Ishikawa (cell line): ENCODE measurements around the gene KCNJ6.

Source experiments
- CEBPB ChIP-seq: IDR thresholded peaks from 2 replicates; pipeline ENCODE4 v1.6.1; 2012
- CREB1 ChIP-seq: IDR thresholded peaks from 2 replicates; pipeline ENCODE4 v1.6.1; 2012; ENCODE audit warnings: low read depth
- EGR1 ChIP-seq: IDR thresholded peaks from 2 replicates; pipeline ENCODE4 v1.6.1; 2012
- EP300 ChIP-seq: IDR thresholded peaks from 2 replicates; pipeline ENCODE4 v1.6.1; 2012; ENCODE audit warnings: borderline replicate concordance
- FOXM1 ChIP-seq: IDR thresholded peaks from 2 replicates; pipeline ENCODE4 v1.6.1; 2012; ENCODE audit warnings: low read depth, borderline replicate concordance
- NFIC ChIP-seq: IDR thresholded peaks from 2 replicates; pipeline ENCODE4 v1.6.1; 2012
- RAD21 ChIP-seq: IDR thresholded peaks from 2 replicates; pipeline ENCODE4 v1.6.1; 2012; ENCODE audit warnings: low read depth
- REST ChIP-seq: IDR thresholded peaks from 2 replicates; pipeline ENCODE4 v1.6.1; 2012; ENCODE audit warnings: low read depth, mild to moderate bottlenecking
- TAF1 ChIP-seq: IDR thresholded peaks from 2 replicates; pipeline ENCODE4 v1.6.1; 2012; ENCODE audit warnings: low read depth, mild to moderate bottlenecking
- TCF12 ChIP-seq: IDR thresholded peaks from 2 replicates; pipeline ENCODE4 v1.6.1; 2012; ENCODE audit warnings: low read depth
- TEAD4 ChIP-seq: IDR thresholded peaks from 2 replicates; pipeline ENCODE4 v1.6.1; 2012
- YY1 ChIP-seq: IDR thresholded peaks from 2 replicates; pipeline ENCODE4 v1.6.1; 2012; ENCODE audit warnings: low read depth
- ZBTB7A ChIP-seq: IDR thresholded peaks from 2 replicates; pipeline ENCODE4 v1.6.1; 2012; ENCODE audit warnings: low read depth
- TF ChIP-seq, protein P1 (sequence below): IDR thresholded peaks from 2 replicates; pipeline ENCODE4 v1.6.1; 2012
- TF ChIP-seq, protein P2 (sequence below): IDR thresholded peaks from 2 replicates; pipeline ENCODE4 v1.6.1; 2012

KCNJ6 gene

DNA sequence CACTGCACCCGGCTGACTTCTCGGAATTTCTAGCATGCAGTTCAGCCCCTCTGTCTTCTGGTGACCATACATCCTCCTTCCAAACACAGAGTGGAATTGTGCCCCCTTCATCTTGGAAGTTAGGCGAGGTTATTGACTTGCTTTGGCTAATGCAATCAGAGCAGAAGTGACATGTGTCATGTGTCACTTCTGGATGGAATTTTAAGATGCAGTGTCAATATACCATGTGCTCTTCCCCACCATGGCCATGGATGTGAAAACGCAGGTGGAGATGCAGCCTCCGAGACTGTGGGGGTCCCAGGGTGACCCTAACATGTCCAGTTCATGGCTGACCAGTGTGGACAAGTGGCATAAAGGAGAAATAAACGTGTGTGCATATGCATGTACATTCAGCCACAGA lies 83.0 kb downstream of the KCNJ6 start:
- no peak for TF ChIP-seq TEAD4
- TF ChIP-seq REST, result no peak
- no peak for TF ChIP-seq CEBPB
- no peak for TF ChIP-seq RAD21
- no peak for TF ChIP-seq TAF1
- TF ChIP-seq EP300, result no peak
- TF ChIP-seq, protein P1, sequence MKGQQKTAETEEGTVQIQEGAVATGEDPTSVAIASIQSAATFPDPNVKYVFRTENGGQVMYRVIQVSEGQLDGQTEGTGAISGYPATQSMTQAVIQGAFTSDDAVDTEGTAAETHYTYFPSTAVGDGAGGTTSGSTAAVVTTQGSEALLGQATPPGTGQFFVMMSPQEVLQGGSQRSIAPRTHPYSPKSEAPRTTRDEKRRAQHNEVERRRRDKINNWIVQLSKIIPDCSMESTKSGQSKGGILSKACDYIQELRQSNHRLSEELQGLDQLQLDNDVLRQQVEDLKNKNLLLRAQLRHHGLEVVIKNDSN, result no peak
- TF ChIP-seq ZBTB7A, result no peak
- TF ChIP-seq YY1, result no peak
- no peak for TF ChIP-seq EGR1
- no peak for TF ChIP-seq FOXM1
- no peak for TF ChIP-seq CREB1
- no peak for TF ChIP-seq NFIC

DNA sequence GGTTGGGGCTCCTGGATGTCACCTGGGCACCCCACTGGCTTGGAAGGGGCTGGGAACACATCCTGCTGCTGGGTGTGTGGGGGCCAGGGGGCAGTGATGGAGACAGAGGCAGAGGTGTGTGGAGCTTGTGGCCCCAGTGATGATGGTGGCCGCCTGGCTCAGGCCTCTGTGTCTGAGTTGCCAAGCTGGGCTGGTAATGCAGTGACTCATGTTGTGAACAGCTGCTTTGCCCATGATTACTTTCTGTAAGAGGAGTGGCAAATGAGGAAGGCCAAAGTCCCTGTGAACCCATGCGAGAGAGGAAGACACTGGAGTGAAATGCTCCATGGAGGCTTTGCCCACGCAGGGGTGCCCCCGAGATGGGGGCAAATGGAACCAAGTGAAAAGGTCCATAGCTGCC lies 86.8 kb downstream of the KCNJ6 start:
- TF ChIP-seq TCF12 (no peak), TEAD4 (no peak), CEBPB (no peak), ZBTB7A (no peak), TAF1 (no peak), REST (no peak), EGR1 (no peak), YY1 (no peak), FOXM1 (no peak), CREB1 (no peak), RAD21 (no peak), EP300 (no peak)
- TF ChIP-seq, protein P2, sequence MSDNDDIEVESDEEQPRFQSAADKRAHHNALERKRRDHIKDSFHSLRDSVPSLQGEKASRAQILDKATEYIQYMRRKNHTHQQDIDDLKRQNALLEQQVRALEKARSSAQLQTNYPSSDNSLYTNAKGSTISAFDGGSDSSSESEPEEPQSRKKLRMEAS, result no peak
- TF ChIP-seq, protein P1, result no peak

DNA sequence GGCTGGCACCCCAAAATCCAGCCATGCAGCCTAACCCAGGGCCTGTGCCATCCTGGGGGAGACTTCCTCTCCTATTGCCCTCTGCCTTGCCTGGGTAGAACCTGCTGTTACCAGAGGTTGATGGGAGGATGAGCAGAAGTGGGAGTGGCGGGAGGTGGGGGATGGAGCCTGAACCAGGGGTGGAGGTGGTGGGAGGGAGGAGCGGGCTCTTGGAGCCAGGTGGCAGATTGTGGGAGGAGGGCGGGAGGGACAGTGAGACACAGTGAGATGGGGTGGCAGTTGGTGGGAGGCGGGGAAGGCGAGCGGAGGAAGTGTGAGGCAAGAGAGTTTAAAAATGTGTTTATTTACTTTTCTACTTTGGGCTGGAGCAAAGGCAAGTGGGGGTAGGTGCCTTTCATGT lies 87.3 kb downstream of the KCNJ6 start:
- TF ChIP-seq CEBPB (no peak), FOXM1 (no peak), EP300 (no peak), TAF1 (no peak), ZBTB7A (no peak), EGR1 (no peak), YY1 (no peak), REST (no peak), TEAD4 (no peak), CREB1 (no peak)
- TF ChIP-seq, protein P1, result no peak
- TF ChIP-seq, protein P2, result no peak

DNA sequence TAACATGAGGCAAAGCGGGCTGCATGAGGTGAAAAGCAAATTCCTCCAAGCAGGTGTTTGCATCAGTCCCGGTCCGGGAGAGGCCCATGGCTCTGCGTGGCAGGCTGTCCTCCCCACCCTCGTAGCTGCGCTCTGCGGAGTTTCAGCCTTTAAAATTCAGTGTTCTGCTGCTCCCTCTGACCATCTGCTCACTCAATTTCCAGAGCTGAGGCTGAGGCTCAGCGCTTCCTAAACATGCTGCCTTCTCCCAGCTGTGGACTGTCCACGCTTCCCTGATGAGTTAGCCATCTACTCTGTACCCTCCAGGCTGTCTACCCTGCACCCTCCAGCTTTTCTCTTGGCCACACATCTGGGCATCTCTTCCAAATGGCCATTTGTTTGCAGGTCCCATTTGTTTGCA lies 87.7 kb downstream of the KCNJ6 start:
- TF ChIP-seq TEAD4 (no peak), RAD21 (no peak), TCF12 (no peak)

DNA sequence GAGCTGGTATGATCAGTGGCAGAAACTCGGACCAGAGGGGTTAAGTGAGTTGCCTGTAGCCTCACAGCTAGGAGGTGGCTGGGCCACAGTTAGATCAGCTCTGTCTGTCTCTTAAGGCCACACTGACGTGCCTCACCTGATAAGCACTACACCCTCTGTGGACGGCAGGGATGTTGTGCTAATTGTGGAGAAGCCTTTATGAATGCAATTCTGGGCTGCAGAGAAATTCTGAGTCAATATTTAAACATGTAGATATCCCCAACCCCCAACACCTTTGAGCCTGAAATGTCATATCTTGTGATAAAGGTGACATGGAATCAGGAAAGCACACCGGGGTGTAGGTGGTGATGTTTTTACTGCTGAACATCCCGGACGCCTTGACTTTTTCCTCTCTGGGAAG lies 88.3 kb downstream of the KCNJ6 start:
- TF ChIP-seq RAD21 (no peak), TEAD4 (no peak), NFIC (no peak), EP300 (no peak), CEBPB (no peak)
